Measurements from ENCODE around the gene DNAJB7. TPM values are rescaled to one million over a fixed set of nuclear protein-coding genes. Genes with fewer than 3 reads are reported as not detected.

The DNAJB7 gene
- total and polyA plus RNA-seq, 10 of the 15 experiments (the other 5 are each of a cell fraction or from before 2014, with no cell fraction given), result 0.03 to 0.70 (median 0.29) TPM; not detected in 6

DNA sequence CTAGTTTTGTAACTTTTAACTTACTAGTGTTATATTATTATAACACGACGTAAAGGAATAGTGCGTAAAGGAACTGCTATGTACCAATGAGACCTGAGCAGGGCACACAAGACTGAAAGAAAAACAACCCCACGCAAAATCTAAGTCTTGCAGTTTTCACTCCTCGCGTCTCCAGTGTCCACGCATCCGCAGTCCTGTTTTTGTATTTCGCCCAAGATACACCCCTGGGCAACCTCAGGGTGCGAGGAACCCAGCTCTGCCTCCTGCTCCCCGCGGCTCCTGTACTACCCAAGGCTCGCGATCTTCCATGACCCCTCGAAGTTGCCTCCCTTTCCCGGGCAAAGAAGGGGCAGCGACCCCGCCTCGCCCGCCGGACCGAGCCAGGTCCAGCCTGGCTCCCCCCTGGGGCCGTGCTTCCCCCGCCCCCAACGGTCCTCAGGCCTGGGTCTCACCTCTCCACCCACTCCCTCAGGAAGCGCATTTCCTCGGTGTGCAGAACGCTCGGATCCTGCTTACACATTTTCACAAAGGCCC lies 5.9 kb downstream of the DNAJB7 start (continued):
- TF ChIP-seq, protein P1, sequence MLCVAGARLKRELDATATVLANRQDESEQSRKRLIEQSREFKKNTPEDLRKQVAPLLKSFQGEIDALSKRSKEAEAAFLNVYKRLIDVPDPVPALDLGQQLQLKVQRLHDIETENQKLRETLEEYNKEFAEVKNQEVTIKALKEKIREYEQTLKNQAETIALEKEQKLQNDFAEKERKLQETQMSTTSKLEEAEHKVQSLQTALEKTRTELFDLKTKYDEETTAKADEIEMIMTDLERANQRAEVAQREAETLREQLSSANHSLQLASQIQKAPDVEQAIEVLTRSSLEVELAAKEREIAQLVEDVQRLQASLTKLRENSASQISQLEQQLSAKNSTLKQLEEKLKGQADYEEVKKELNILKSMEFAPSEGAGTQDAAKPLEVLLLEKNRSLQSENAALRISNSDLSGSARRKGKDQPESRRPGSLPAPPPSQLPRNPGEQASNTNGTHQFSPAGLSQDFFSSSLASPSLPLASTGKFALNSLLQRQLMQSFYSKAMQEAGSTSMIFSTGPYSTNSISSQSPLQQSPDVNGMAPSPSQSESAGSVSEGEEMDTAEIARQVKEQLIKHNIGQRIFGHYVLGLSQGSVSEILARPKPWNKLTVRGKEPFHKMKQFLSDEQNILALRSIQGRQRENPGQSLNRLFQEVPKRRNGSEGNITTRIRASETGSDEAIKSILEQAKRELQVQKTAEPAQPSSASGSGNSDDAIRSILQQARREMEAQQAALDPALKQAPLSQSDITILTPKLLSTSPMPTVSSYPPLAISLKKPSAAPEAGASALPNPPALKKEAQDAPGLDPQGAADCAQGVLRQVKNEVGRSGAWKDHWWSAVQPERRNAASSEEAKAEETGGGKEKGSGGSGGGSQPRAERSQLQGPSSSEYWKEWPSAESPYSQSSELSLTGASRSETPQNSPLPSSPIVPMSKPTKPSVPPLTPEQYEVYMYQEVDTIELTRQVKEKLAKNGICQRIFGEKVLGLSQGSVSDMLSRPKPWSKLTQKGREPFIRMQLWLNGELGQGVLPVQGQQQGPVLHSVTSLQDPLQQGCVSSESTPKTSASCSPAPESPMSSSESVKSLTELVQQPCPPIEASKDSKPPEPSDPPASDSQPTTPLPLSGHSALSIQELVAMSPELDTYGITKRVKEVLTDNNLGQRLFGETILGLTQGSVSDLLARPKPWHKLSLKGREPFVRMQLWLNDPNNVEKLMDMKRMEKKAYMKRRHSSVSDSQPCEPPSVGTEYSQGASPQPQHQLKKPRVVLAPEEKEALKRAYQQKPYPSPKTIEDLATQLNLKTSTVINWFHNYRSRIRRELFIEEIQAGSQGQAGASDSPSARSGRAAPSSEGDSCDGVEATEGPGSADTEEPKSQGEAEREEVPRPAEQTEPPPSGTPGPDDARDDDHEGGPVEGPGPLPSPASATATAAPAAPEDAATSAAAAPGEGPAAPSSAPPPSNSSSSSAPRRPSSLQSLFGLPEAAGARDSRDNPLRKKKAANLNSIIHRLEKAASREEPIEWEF (IDR thresholded peaks at IDR 0.05; ENCODE audit: insufficient replicate concordance, low read depth, low read length), result no peak
- TF ChIP-seq SIX5 (IDR thresholded peaks at IDR 0.05; ENCODE audit: low read depth, low read length, severe bottlenecking), result no peak
- peak; percentile 7 for TF ChIP-seq MYC (IDR thresholded peaks at IDR 0.05; ENCODE audit: insufficient read depth, insufficient read length, insufficient replicate concordance, low read length, severe bottlenecking)
- TF ChIP-seq EZH2 (IDR thresholded peaks at IDR 0.05; ENCODE audit: borderline replicate concordance, control insufficient read depth, low read depth, low read length), result no peak
- no peak for TF ChIP-seq ZNF207 (IDR thresholded peaks at IDR 0.05; ENCODE audit: borderline replicate concordance)
- TF ChIP-seq, protein P2, sequence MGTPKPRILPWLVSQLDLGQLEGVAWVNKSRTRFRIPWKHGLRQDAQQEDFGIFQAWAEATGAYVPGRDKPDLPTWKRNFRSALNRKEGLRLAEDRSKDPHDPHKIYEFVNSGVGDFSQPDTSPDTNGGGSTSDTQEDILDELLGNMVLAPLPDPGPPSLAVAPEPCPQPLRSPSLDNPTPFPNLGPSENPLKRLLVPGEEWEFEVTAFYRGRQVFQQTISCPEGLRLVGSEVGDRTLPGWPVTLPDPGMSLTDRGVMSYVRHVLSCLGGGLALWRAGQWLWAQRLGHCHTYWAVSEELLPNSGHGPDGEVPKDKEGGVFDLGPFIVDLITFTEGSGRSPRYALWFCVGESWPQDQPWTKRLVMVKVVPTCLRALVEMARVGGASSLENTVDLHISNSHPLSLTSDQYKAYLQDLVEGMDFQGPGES (IDR thresholded peaks at IDR 0.05), result 0 out of 2 replicates have a peak, but pooled peaks have one; percentile 15
- TF ChIP-seq RELA (IDR thresholded peaks at IDR 0.05; ENCODE audit: borderline replicate concordance, partially characterized antibody), result no peak
- no peak; the same call in 1 of the 2 replicates for TF ChIP-seq DPF2 (IDR thresholded peaks at IDR 0.05)
- no peak for TF ChIP-seq SP1 (IDR thresholded peaks at IDR 0.05; ENCODE audit: low read depth, low read length)
- TF ChIP-seq CREM (IDR thresholded peaks at IDR 0.05; ENCODE audit: low read depth), result no peak
- peak; percentile 46; the same call in 1 of the 2 replicates for TF ChIP-seq RUNX3 (IDR thresholded peaks at IDR 0.05; ENCODE audit: low read length)
- no peak for TF ChIP-seq NBN (IDR thresholded peaks at IDR 0.05)
- no peak for TF ChIP-seq SUZ12 (IDR thresholded peaks at IDR 0.05; ENCODE audit: unreplicated experiment)
- no peak for TF ChIP-seq ESRRA (IDR thresholded peaks at IDR 0.05; ENCODE audit: low read length)
- no peak for TF ChIP-seq CEBPB (IDR thresholded peaks at IDR 0.05; ENCODE audit: borderline replicate concordance in 1 of 2, low read depth in 2 of 2, low read length in 2 of 2)
- TF ChIP-seq, protein P3, sequence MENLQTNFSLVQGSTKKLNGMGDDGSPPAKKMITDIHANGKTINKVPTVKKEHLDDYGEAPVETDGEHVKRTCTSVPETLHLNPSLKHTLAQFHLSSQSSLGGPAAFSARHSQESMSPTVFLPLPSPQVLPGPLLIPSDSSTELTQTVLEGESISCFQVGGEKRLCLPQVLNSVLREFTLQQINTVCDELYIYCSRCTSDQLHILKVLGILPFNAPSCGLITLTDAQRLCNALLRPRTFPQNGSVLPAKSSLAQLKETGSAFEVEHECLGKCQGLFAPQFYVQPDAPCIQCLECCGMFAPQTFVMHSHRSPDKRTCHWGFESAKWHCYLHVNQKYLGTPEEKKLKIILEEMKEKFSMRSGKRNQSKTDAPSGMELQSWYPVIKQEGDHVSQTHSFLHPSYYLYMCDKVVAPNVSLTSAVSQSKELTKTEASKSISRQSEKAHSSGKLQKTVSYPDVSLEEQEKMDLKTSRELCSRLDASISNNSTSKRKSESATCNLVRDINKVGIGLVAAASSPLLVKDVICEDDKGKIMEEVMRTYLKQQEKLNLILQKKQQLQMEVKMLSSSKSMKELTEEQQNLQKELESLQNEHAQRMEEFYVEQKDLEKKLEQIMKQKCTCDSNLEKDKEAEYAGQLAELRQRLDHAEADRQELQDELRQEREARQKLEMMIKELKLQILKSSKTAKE (IDR thresholded peaks at IDR 0.05; ENCODE audit: low read depth, poor library complexity, severe bottlenecking), result no peak
- TF ChIP-seq IKZF2 (IDR thresholded peaks at IDR 0.05), result no peak
- no peak for TF ChIP-seq ZNF384 (IDR thresholded peaks at IDR 0.05; ENCODE audit: borderline replicate concordance, low read depth, low read length)
- TF ChIP-seq SMC3 (IDR thresholded peaks at IDR 0.05; ENCODE audit: borderline replicate concordance, low read length), result no peak
- no peak for TF ChIP-seq TBL1XR1 (IDR thresholded peaks at IDR 0.05; ENCODE audit: low read depth, low read length)
- no peak for TF ChIP-seq ZBED1 (IDR thresholded peaks at IDR 0.05; ENCODE audit: borderline replicate concordance)
- TF ChIP-seq POLR2A (IDR thresholded peaks at IDR 0.05; ENCODE audit: low read depth, low read length), result 0 out of 2 replicates have a peak, but pooled peaks have one; percentile 36
- TF ChIP-seq, protein P4, sequence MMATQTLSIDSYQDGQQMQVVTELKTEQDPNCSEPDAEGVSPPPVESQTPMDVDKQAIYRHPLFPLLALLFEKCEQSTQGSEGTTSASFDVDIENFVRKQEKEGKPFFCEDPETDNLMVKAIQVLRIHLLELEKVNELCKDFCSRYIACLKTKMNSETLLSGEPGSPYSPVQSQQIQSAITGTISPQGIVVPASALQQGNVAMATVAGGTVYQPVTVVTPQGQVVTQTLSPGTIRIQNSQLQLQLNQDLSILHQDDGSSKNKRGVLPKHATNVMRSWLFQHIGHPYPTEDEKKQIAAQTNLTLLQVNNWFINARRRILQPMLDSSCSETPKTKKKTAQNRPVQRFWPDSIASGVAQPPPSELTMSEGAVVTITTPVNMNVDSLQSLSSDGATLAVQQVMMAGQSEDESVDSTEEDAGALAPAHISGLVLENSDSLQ (IDR thresholded peaks at IDR 0.05), result no peak
